ENCODE data around the gene PXK.
"Not testable (repeated sequence)": the region's sequence is repeated elsewhere in the genome, so short reads cannot be mapped to it uniquely, and the experiment has no call there.

Gene PXK

GRCh38 chr3:58332575-58333188 lies at the start of gene PXK:
Gene PXK, plus strand, starts transcription at chr3:58332892. Its CDS starts 97 bp downstream, at chr3:58332989.
- peak; percentile 48 for DNase-seq

DNA sequence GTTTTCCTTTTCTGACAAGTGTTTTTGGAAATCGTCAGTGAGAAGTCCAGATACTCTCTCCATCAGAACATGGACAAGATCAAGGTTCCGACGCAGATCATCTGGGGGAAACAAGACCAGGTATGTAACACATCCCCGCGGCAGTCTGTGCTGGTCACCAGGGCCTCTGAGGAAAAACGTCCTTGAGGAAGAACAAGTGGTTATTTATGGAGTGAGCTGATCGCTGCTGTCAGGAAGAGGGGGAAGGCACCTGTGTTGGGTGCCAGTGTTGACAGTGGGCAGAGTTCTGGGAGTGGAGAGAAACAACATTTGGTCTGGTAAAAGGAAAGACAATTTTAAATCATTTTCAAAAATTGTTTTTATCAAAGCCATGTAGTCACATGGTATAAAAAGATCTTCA lies 47.4 kb upstream of the PXK start:
- DNase-seq: no peak

GRCh38 chr3:58287354-58287753 lies 45.3 kb upstream of the PXK start:
- no peak for DNase-seq

GRCh38 chr3:58288011-58288728 lies 44.5 kb upstream of the PXK start:
- no peak for DNase-seq

DNA sequence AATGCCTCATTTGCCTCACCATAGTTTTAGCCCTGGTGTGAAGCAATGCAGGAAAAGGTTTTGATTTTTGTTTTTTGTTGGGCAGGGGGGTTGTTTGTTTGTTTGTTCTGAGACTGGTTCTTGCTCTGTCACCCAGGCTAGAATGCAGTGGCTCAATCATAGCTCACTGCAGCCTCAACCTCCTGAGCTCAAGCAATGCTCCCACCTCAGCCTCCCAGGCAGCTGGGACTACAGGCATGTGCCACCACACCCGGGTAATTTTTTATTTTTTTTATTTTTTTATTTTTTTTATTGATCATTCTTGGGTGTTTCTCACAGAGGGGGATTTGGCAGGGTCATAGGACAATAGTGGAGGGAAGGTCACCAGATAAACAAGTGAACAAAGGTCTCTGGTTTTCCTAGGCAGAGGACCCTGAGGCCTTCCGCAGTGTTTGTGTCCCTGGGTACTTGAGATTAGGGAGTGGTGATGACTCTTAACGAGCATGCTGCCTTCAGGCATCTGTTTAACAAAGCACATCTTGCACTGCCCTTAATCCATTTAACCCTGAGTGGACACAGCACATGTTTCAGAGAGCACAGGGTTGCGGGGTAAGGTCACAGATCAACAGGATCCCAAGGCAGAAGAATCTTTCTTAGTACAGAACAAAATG lies 43.6 kb upstream of the PXK start:
- DNase-seq: not testable (repeated sequence)

GRCh38 chr3:58290446-58290845 lies 42.2 kb upstream of the PXK start:
- not testable (repeated sequence) for DNase-seq

DNA sequence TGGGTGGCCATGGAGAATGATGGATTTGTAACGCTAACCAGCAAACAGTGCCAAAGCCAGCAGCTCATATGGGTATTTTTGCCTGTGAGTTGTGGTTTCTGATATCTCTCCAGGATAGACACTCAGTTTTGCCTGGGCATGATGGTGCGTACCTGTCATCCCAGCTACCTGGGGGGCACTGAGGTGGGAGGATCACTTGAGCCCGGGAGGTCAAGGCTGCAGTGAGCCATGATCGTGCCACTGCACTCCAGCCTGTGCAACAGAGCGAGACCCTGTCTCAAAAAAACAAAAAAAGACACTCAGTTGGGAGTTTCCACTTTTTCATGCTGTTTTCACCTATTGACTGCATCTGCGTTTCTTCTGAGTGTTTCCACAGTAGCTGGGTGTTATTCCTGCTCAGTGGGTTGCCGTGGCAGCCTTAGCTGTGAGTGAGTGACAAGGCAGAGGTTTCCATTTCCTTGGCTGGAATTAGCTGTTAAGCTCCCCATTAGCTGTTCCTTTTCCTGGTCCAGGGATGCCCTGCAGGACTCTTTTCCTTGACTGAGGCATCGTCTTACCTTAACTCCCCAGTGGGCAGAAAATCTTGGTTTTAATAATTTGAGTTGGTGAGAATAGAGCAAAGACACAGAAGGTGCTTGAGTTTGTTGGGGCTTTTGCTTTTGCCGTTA lies 40.9 kb upstream of the PXK start:
- DNase-seq: no peak

DNA sequence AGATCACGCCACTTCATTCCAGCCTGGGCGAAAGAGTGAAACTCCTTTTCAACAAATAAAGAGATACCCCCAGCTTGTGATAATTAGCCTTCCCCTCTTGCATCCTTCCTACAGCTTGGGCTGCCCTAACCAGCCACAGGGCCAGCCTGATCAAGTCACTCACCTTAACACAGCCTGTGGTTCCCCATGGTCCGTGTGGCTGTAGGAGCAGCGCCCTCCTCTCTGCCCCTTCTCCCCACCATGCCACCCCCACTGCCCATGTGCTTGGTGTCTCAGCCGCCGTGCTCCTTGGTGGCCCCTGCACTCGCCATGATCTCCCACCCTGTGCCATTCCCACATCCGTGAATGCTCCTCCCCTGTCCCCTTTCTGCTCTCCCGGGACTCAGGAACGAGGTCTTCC lies 39.8 kb upstream of the PXK start:
- DNase-seq: no peak

DNA sequence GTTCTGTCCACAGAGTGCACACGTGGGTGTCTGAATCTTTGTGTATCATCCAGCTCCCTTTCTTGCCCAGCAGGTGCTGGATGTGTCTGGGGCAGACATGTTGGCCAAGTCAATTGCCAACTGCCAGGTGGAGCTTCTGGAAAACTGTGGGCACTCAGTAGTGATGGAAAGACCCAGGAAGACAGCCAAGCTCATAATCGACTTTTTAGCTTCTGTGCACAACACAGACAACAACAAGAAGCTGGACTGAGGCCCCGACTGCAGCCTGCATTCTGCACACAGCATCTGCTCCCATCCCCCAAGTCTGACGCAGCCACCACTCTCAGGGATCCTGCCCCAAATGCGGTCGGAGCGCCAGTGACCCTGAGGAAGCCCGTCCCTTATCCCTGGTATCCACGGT lies 39.2 kb upstream of the PXK start:
- DNase-seq: no peak

DNA sequence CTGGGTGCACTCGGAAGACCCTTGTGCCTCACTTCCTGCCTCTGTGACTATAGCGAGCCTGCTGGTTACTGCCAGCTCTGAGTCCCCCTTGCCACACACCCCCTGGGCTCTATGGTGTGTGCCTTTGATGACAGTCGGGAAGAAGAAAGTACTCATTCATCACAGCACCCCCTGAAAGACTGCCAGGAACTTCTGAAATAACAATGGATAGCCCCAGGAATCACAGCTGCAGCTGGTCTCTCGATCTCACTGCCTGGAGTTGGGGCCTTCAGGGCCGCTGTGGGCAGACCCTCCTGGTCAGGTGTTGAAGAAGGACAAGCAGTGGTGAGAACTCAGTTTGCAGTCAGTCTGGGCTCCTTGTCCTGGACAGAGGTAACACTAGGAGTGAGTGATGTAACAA lies 36.4 kb upstream of the PXK start:
- no peak for DNase-seq

- no peak for DNase-seq
Observed at GRCh38 chr3:58296843-58297242, 35.8 kb upstream of the PXK start.

DNA sequence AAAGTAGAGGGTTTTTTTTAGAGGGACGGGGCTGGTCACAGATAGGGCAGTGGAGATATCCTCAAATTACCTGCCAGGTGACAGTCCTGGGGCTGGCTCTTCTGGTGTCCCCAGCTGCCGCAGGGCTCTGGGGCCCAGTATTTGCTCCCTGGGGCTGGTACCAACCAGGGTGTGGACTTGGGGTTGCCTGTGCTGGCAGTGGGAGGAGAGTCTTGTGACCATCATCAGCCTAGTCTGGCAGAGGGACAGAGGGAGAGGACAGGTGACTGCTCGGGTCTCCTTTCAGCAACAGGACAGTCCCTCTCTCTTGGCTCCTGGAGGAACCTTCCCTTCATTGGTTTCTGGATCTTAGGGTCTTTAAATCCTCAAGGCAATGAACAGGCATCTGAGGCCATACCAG lies 34.5 kb upstream of the PXK start:
- DNase-seq: no peak

GRCh38 chr3:58299075-58299474 lies 33.6 kb upstream of the PXK start:
- DNase-seq: no peak

DNA sequence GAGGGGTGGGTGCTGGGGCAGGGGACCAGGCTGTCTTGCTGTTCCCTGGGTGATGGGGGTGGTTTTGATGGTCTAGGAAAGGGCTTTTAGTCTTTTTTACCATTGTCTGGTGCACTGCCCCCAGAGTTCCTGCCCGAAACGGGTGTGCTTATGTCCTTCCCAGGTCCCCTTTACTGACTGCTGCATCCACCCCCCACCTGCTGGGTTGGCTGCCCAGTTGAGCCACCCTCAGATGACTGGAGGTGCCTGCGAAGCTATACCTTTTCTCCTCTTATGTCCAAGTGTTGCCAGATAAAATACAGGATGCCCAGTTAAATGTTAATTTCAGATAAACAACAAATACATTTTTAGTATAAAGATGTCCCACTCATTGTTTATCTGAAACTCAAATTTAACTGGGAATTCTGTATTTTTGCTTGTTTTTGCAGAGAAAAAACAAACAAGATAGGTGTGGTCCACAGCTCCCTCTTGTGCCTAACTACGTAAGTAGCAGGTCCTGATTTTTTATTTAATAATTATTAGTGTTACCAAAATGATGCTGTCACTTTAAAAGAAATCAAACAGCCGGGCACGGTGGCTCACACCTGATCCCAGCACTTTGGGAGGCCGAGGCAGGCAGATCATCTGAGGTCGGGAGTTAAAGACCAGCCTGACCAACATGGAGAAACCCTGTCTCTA lies 32.7 kb upstream of the PXK start:
- DNase-seq: no peak

GRCh38 chr3:58305882-58306711 lies 26.6 kb upstream of the PXK start, which contains the start of the genes HTD2 and RPP14:
Gene HTD2, plus strand, starts transcription at chr3:58306520. Its CDS starts 11,094 bp downstream, at chr3:58317614.
Gene RPP14, plus strand, starts transcription at chr3:58306245. Its CDS starts 4,085 bp downstream, at chr3:58310330.
- peak; percentile 85 for DNase-seq

DNA sequence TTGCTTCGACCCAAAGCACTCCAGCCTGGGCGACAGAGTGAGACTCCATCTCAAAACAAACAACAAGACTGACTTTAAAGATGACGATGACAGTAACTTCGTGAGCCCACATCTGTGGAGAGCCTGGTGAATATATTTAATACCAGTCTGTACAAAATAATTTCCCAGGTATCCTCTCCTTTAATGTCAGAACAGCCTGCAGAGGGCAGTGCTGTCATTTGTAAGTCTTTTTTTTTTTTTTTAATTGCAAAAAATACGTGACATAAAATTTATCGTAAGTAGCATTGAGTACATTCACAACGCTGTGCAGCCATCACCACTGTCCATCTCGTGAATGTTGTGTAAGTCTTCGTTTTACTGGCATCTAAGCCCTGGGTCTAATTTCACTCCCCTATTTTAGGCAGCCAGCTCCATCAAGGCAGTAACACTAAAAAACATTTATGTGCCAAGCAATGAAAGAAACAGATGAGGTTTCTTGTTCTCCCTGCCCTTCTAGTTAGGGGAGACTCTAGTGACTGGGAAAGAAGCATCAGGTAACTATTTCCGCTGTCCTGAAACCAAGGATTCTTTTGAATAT lies 25.0 kb upstream of the PXK start:
- DNase-seq: no peak

- no peak for DNase-seq
Observed at GRCh38 chr3:58308728-58309127, 24.0 kb upstream of the PXK start.

DNA sequence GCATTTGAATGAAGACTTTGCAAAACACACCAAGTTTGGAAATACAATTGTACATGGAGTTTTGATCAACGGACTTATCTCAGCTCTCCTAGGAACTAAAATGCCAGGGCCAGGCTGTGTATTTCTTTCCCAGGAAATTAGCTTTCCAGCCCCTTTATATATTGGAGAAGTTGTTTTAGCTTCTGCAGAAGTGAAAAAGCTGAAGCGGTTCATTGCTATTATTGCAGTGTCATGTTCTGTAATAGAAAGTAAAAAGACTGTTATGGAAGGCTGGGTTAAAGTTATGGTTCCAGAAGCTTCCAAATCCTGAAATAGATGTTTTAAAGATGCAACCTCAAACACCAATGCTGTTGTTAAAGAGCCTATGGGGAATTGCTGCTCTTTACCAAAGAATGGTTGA lies 14.9 kb upstream of the PXK start:
- no peak for DNase-seq

- no peak for DNase-seq
Observed at GRCh38 chr3:58321791-58322190, 10.9 kb upstream of the PXK start.

GRCh38 chr3:58322793-58323192 lies 9.9 kb upstream of the PXK start:
- no peak for DNase-seq

- no peak for DNase-seq
Observed at GRCh38 chr3:58323529-58324390, 8.9 kb upstream of the PXK start.
